WTC11 (cell line): ENCODE data around the gene FAM76A.

Source experiments
- ESRRA ChIP-seq: sonication (generic); formaldehyde crosslinking; IDR thresholded peaks from 2 replicates; pipeline ENCODE4 v1.8.1; 2022; ENCODE audit warnings: mild to moderate bottlenecking, missing genetic modification reagents, borderline replicate concordance
- NR2C2 ChIP-seq: sonication (generic); formaldehyde crosslinking; IDR thresholded peaks from 2 replicates; pipeline ENCODE4 v1.8.0; 2022; ENCODE audit warnings: mild to moderate bottlenecking, missing genetic modification reagents
- TF ChIP-seq, protein P1 (sequence below): fragments of 200-600 bp; IDR thresholded peaks from 2 replicates; pipeline ENCODE4 v1.8.0; 2022; ENCODE audit warnings: antibody characterized with exemption
- TF ChIP-seq, protein P2 (sequence below): fragments of 250-450 bp; sonication (Bioruptor Pico); conservative IDR thresholded peaks from 2 replicates; pipeline ENCODE4 v1.9.0; 2021; ENCODE audit warnings: mild to moderate bottlenecking

GRCh38 chr1:27727126-27727525, 1.4 kb downstream of the FAM76A start:
- TF ChIP-seq, protein P1, sequence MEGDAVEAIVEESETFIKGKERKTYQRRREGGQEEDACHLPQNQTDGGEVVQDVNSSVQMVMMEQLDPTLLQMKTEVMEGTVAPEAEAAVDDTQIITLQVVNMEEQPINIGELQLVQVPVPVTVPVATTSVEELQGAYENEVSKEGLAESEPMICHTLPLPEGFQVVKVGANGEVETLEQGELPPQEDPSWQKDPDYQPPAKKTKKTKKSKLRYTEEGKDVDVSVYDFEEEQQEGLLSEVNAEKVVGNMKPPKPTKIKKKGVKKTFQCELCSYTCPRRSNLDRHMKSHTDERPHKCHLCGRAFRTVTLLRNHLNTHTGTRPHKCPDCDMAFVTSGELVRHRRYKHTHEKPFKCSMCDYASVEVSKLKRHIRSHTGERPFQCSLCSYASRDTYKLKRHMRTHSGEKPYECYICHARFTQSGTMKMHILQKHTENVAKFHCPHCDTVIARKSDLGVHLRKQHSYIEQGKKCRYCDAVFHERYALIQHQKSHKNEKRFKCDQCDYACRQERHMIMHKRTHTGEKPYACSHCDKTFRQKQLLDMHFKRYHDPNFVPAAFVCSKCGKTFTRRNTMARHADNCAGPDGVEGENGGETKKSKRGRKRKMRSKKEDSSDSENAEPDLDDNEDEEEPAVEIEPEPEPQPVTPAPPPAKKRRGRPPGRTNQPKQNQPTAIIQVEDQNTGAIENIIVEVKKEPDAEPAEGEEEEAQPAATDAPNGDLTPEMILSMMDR = no peak
- TF ChIP-seq NR2C2 (CRISPR knock-in tag) (no peak), ESRRA (CRISPR knock-in tag) (no peak)
- TF ChIP-seq, protein P2, sequence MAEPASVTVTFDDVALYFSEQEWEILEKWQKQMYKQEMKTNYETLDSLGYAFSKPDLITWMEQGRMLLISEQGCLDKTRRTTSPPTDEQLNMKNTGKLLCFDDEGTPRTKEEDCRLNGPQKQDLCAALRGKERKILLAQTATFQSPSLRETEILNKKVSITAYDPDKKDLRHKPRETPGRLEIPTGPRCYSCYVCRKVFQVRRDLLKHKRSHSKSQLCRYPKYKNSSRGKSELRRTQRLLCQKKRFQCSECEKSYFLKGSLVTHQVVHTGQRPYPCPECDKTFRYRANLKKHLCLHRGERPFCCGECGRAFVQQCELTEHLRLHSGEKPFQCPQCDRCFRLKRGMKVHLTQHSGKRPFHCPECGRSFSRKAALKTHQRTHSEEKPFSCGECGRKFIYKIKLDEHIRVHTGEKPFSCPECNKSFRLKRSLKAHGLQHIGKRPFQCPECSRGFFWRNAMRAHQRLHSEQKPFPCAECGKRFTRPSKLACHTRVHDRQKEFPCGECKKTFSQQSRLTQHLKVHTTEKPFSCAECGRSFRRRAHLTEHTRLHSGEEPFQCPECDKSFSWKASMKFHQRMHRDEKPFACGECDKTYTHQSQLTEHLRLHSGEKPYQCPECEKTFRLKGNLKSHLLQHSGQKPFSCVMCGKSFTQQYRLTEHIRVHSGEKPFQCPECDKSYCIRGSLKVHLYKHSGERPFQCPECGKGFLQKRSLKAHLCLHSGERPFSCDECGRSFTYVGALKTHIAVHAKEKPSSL (CRISPR knock-in tag) = no peak
